NCI-H1092 (cell line): ENCODE data around the gene GLYATL3.
A peak's percentile ranks its signal among the peaks of the same experiment; 100 is the strongest.

ENCODE experiments used
- DNase-seq: peaks from one replicate; lab custom pipeline; 2025; lab: John Stamatoyannopoulos, UW

Gene GLYATL3

GRCh38 chr6:49548613-49549304 lies 49.0 kb downstream of the GLYATL3 start:
- DNase-seq = no peak

- no peak for DNase-seq
These were observed 50.2 kb downstream of the GLYATL3 start for GRCh38 chr6:49549691-49550491.

- no peak for DNase-seq
These were observed 50.9 kb downstream of the GLYATL3 start, which contains the start of gene C6orf141 for GRCh38 chr6:49550492-49551077. Gene C6orf141 (plus strand): TSS chr6:49550668. CDS start chr6:49550793, 125 bp downstream.

- DNase-seq = peak; percentile 1
These were observed 51.5 kb downstream of the GLYATL3 start for GRCh38 chr6:49551078-49551865.

DNA sequence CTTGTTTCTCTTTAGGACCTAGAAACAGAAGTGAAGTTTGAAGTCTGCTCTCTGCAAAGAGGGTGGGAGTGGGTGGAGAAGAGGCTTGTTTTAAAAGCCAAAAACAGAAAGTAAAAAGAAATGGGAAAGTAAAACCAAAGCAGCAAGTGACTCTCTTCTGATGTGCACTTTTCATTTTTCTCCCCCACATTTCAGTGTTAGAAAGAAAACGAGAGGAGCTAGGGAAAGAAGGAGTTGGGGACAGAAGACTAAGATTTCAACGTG lies 52.1 kb downstream of the GLYATL3 start:
- DNase-seq = no peak

- no peak for DNase-seq
These were observed 52.9 kb downstream of the GLYATL3 start for GRCh38 chr6:49552596-49552995.

DNA sequence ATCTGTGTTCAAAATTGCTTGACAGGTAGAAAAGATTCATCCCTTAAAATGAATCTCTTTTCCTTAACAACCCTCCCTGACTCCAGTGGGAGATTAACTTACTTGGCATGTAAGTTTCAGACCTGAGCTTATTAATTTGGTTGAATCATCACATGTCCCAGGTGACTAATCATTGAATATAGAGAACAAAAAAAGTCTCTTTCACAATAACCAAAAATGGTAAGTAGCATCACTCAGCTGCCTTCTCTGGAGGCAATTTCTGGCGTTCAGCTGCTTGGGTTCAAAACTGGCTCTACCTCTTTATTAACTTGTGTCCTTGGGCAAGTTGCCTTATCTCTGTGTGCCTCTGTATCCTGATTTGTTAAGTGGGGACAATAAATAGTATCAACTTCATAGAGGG lies 53.7 kb downstream of the GLYATL3 start:
- no peak for DNase-seq

- DNase-seq = no peak
These were observed 56.2 kb downstream of the GLYATL3 start for GRCh38 chr6:49555951-49556350.

GRCh38 chr6:49556429-49556837 lies 56.7 kb downstream of the GLYATL3 start:
- DNase-seq = no peak

DNA sequence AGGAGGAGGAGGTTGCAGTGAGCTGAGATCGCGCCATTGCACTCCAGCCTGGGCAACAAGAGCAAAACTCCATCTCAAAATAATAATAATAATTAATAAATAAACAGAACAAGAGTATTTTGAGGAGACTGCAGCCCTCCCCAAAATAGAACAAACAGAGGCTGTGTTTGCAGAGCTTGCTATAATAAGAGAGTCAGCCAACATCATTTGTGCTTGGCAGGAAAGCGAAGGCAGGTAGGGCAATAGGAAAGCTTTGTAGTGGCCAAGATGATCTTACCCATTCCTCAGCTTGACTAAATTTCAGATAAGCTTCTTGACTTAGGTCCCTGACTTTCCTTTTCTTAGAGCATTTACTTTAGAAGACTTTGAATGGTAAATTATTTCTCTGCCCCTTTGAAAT lies 57.5 kb downstream of the GLYATL3 start:
- DNase-seq = no peak

DNA sequence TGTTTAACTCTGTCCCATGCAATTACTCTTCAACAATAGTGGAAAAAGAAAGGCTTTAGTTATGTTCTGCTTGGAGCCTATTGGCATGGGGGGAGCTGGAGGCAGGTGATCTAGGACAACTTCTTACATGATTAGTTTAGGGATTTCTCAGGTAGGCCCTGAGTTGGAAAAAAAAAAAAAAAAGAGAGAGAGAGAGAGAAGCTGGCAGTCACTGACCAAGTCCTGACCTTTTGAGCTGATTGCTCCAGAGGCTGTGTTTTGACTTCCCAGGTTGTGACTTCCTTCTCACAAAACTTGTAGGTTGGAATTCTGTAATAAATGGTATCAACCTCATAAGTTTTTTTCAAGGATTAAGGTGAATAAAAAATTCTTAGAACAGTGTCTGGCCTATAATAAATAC lies 58.5 kb downstream of the GLYATL3 start:
- DNase-seq = no peak

DNA sequence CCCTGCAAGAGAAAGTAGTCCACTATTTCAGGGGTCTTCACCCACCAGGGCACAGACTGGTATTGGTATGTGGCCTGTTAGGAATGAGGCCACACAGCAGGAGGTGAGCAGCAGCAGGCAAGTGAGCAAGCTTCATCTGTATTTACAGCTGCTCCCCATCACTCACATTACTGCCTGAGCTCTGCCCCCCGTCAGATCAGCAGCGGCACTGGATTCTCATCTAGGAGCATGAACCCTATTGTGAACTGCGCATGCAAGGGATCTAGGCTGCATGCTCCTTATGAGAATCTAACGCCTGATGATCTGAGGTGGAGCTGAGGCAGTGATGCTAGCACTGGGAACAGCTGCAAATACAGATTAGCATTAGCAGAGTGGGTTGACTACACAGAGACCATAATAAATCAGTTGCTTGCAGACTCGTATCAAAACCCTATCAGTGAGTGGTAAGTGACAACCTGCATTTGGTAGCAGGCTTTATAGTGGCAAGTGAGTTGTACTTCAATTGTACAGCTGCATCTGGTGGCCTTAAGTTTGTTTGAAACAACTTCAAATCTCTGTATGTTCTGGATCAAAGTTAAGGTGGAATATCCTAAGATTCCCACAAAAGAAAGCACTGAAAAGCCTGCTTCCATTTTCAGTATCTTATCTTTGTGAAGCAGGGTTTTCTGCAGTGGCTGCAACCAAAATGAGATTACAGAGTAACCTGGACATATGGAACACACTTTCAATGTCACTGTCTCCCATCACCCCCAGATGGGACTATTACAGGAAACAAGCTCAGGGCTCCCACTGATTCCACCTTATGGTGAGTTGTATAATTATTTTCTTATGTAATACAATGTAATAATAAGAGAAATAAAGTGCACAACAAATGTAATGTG lies 63.5 kb downstream of the GLYATL3 start:
- no peak for DNase-seq

DNA sequence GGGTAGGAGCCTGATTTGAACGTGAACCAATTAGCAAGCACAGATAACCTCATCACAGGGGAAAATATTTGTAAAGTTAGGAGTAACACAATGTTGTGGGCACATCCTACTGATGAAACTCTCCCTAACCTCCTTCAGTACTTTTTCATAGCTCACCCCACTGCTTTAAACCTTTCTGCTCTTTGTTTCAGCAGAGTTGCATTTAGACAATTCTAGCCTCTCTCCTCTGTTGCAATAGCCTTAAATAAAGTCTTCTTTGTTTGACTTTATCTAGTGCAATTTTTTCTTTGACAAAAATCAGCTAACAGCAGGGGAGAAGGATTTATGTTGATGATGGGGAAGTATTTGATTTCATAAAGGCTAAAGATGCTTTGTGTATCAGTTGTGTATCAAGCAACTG lies 64.8 kb downstream of the GLYATL3 start:
- no peak for DNase-seq

DNA sequence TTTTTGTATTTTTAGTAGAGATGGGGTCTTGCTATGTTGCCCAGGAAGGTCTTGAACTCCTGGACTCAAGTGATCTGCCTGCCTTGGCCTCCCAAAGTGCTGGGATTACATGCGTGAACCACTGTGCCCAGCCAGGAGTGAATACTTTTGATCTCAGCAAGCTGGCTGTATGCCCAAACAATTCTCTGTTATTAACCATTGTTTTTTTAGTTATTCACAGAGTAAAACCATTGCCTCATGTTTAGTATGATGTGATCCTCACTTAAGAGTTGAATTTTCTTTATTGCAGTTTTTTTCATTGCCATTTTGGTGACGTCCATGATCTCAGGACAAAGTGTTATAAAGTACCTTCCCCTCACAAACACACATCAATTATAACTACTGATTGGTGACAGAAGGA lies 65.5 kb downstream of the GLYATL3 start:
- DNase-seq = no peak

DNA sequence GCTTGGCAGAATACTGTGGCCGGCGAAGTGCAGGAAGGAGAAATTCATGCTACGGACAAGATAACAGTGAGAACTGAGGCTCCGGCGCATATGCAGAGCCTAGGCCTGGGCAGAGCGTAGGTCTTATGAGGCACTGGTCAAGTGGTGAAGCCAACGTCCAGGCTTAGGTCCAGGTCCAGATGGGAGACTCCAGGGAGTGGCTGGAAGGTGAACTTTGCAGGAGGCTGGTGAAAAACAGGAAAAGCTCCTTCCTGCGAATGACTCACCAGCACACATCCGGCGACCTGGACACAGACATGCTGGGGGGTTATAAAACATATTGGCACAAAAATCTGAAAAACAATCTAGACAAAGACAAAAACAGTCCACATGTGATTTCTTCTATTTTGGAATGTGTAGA lies 66.1 kb downstream of the GLYATL3 start:
- no peak for DNase-seq

- no peak for DNase-seq
These were observed 70.9 kb downstream of the GLYATL3 start for GRCh38 chr6:49570474-49571079.

GRCh38 chr6:49576618-49577017 lies 76.9 kb downstream of the GLYATL3 start:
- DNase-seq = no peak
